GM19099 (cell line): ENCODE measurements around the gene MRPS23.

ENCODE experiments used
- POLR2A ChIP-seq: IDR thresholded peaks from 3 replicates; pipeline ENCODE4 v1.6.1; 2011; ENCODE audit warnings: low read depth; ENCODE audit not compliant: insufficient read length; ENCODE audit errors: extremely low read depth

Gene MRPS23

DNA sequence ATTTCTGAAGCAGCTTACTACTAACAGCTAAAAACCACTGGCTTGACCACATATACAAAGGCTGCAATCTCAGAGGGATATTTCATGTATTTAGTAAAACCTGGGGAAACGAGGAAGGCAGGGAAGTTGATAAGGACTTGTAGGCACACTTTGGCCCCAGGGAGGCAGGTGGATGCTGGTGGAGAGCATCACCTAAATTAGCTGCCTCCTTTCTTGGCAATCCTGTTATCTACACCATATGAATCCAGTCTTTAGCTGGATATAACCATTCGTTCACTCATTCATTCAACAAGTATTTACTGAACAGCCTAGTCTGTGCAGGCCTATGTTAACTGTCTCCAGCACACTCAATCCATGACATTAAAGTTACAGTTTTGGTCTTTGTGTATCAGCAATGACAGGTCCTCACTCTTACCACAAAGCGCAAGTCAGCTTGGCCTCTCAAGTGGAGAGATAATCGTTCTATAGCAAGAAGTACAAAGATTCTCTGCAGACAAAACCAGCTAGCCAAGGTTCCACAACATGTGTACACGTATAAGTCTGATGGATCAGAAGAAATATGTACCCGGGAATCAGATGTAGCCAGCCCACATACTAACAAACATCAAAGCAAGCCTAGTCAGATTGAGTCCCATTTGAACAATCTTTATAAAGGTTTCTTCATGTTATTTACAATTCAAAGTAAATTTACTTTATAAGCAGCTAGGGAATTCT lies 10.8 kb downstream of the MRPS23 start:
- no peak for TF ChIP-seq POLR2A

DNA sequence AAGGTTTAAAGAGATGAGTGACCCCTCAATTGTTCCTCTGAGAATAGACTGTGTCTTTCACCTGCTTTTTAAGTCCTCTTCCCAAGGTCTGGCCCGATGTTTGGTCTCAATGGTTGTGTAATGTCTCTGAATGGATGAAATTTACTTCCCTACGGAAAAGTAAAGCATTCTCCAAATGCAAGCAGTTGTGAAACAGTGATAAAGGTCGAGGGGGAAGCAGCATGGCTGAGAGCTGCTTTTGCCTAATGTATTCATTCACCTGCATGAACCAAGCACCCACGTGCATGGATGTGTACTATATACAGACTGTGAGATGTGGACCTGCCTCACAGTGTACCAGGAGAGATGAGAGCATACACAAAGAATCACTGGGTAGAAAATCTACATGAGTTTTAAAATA lies 11.4 kb downstream of the MRPS23 start:
- no peak for TF ChIP-seq POLR2A

DNA sequence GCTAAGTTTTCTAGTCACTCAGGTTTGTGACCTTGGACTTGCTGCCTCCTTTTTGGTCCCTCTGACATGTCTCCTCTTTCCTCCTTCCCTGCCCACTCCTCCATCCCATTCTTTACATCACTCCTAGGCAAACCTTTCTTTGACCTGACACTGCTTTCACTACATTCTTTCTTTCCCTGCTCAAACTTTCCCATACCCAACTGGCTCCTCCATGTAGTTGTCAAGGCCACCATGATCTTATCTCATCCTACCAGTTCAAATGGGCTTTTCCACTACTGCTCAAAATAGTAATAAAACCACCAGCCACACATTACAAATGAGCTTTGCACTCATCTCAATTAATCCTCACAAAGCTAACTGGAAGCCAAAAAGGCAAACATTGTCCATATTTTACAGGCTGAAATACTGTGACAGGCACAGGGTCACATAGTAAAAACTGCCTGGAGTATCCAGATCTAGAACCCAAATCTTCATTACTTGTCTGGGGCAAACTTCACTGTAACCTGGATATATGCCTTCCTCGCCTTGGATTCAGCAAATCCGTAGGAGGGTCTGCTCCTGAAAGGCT lies 14.4 kb downstream of the MRPS23 start:
- no peak for TF ChIP-seq POLR2A

DNA sequence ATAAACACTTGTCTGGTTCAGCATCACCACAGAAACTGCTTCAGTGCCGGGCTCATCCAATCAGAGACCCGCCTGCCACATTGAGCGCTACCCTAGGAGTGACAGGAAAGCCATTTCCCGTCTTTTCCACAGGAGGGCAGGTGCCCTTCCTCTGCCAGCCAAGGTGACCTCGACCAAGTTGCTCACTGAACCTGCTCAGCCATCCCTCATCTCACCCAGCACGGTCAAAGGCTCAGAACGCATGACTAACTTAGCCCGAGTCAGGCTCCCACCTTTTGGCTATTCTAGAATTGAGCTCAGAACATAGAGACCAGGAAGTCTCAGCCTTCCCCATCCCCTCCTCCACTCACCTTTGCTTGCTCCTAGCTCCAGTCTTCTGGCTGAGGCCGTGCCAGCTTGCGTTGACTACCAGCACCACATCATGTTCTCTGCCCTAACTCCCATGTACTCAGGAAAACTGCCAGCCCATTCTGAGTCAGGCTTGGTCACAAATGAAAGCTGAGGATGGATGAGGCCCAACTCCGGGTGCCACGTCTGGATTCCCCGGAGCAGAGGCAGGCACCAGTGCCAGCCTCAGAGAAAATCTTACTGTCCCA lies 15.6 kb downstream of the MRPS23 start:
- TF ChIP-seq POLR2A = no peak

DNA sequence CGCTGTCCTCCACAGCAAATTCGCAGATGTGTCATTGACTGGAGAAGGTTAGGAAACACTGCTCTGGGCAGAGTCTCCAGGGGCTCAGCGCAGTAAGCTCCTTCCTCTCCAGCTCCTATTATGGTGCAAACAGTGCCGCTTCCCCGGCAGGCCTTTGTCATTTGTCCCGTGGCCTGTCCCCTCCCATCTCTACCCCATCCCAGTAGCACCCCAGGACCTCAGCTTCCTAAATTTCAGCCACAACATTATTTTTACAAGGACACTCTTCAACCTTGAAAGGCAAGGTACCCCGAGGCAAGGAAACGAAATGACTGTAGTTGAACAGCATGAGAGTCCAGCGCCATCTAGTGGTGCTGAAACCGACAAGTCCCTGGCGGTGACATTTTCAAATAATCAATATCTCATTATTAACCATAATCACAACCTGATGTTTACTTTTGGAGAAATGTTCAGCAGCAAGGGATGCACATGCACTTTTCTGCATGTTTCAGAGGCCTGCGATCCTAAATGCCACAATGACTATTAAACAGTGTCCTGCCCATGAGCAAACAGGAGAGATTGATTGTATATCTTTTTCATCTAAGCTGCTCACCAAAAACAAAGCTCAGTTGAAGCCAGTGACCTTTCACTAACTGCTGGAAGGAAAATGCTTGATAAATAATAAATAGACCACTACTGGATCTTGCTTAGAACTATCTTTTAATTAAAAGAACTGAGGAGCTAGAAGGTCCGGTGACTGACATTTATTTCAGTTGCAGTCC lies 16.5 kb downstream of the MRPS23 start:
- no peak for TF ChIP-seq POLR2A

DNA sequence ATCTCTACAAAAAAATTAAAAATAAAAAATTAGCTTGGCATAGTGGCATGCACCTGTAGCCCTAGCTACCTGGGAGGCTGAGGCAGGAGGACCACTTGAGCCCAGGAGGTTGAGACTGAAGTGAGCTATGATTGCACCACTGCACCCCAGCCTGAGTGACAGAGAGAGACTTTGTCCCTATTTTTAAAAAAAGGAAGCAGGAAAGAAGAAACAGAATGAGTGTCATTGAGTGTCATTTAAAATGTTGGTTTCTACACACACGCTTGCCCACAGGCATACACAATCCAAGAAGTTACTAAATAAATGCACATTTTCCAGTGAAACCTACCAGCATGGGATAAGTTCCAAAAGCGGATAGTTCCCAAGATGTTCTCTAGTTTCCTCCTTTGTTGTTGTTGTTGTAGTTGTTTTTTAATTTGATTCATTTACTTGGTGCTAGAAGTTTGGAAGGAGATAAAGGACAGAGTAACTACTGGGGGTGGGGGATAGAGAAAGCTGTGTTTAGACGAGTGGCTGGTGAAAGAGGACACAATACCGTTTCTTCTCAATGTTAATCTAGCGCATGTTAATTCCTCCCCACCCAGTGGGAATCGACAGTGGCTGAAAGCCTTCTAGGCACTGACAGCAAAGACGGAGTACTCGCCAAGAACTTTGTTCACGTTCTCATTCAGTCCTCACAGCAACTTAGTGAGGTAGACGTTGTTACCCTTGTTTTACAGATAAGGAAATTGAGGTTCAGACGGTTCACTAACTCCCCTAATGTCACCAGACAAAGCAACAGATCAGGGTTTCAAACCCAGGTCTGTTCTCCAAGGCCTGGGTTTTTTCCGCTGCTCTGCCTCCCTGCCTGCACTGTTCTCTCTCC lies 17.3 kb downstream of the MRPS23 start:
- TF ChIP-seq POLR2A = no peak

DNA sequence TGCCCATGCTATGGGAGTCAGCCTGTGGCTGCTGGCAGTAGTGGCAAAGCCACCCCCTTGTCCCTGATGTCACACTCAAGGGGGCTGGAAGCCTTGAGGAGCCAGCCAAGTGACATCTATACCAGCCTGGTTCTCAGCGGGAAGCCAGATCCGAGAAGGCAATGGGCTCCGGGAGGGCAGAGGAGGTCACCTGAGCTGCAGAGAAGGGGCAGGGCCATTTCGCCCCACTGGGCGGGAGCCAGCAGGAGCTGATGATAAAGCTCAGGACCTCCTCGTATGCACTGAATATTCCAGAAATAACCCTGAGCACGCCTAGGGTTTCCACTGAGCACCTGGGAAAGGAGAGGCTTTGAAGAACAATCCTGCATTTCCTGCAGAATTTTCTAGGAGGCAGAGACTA lies 19.0 kb downstream of the MRPS23 start:
- no peak for TF ChIP-seq POLR2A

DNA sequence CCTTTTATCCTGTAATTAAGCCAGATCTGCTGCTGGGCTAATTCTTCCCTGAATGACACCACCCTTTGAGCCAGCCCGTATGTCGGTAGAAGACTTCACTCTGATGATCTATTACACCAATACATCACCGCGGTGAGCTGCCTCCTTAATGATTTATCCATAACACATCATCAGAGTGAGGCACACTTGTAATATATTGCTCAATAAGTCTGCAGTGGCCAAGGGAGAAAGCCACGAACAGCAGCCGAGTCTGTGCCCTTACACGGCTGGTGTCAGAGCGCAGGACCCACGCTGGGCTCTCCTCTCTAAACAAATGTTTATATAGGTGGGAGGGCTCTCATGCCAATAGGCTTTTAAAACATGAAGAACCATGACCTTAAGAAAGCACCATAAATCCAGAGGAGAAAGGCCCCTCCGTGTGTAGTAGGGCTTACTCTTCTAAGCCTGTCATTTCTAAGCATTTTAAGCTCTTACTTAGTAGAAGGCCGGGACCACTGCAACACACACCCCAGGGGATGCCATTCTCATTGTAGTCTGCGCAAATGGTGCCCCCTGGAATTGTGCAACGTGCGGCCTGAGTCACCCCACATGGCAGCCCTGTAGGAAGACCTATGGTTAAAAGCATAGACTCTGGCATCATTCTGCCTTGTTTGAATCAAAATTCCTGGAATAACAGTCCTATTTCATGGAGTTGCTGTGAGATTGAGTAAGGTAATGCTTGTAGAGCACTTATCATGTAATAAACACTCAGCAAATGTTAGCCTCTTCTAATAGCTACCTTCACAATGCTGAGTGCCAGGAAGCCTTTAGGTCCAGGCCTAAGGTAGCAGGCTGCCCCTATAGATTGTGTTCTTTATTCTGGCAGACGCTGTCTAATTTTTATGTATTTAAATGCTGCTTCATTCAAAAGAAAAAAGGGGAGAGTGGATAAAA lies 26.1 kb downstream of the MRPS23 start:
- no peak for TF ChIP-seq POLR2A

DNA sequence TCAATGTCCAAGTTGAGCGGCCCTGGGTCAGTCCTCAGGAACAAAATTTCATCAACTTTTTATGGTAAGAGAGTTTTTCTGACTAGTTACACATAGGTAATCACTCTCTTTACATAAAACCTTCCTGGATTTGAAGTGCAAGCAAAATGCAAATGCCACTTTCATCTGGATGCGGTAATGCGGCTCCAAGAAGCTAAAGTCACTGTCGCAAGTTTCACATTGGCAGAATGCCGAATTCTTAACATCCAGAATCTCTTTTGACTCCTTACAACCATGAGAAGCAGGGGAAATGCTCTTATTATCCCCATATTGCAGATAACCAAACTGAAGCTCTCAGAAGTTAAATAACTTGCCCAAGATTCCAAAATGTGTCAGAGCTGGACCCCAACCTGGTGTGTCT lies 30.0 kb downstream of the MRPS23 start:
- no peak for TF ChIP-seq POLR2A

DNA sequence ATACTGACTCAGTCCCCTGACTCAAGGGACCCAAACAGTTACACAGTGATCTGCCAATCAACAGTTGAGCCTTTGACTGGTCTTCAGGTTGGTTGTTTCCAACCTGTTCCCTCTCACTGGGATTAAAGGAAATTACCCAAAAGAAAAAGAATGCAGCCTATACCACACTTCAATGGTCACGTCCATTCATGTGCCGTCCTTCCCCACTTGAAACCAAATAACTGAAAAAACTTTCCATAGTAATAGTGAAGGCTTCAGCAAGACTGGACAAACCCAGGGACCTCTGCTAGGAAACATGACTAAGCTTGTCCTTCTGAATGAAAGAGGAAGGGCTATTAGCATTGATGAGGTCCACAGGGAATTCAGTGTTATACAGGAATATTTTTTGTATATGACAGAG lies 30.6 kb downstream of the MRPS23 start:
- no peak for TF ChIP-seq POLR2A

DNA sequence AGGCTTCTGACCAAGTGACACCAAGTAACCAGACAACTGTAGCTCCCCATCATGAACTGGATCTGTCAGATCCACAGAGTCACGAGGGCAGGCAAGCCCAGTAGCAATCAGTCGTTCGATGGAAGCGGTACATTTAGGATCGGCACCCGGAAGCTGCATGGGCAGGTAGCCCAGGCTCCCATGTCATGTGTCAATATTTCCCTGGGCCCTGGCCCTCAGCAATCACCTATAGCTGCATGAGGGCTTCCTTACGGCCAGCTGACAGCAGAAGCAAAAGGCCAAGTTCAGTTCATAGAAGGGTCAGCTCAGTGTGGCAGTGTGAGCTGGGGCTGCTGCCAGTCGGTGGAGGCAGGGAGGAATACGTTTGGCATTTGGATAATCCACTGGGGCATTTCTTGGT lies 31.8 kb downstream of the MRPS23 start:
- no peak for TF ChIP-seq POLR2A

DNA sequence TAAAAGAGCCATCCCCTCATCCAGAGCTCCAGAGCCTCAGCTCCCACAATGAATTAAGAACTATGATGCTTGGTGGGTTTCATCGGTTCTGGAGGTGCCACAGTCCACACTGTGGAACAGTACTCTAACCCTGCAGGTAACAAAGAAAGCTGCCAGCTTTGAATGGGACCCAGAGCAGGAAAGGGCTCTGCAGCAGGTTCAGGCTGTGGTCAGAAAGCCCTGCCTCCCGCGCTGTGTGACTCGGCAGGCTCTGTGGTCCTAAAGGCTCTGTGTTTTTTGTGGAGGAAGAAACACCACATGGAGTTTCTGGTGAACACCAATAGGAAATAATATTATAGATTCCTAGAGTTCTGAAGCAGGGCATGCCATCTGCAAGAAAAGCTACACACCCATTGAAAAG lies 32.5 kb downstream of the MRPS23 start:
- no peak for TF ChIP-seq POLR2A

DNA sequence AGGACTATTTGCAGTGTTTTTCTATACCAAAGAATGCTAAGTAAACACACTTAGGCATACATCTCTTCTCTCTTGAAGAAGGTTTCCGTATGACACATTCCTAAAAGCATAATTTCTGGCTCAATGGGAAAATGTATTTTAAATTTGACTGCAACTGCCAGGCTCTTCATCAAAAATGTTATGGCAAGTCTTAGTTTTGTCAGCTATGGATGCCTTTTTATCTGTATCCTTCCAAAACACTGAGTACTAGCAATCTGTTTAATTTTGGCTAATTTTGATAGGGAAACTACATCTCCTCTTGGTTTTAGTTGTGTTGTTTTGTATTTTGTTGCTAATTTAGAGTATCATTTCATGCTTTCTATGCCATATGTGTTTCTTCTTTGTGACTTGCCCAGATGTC lies 35.4 kb downstream of the MRPS23 start:
- TF ChIP-seq POLR2A = no peak
